NT2/D1 (cell line): ENCODE results near the gene ELAVL3.

ENCODE experiments used
- SUZ12 ChIP-seq: IDR thresholded peaks from 2 replicates; pipeline ENCODE4 v1.6.1; 2011; ENCODE audit not compliant: insufficient read length, insufficient read depth; ENCODE audit errors: extremely low read depth
- YY1 ChIP-seq: IDR thresholded peaks from 2 replicates; pipeline ENCODE4 v1.6.1; 2011; ENCODE audit not compliant: insufficient read length, insufficient read depth
- ZNF274 ChIP-seq: IDR thresholded peaks from 2 replicates; pipeline ENCODE4 v1.6.1; 2011; ENCODE audit warnings: mild to moderate bottlenecking, low read depth, low read length

- TF ChIP-seq SUZ12 (no peak), YY1 (no peak), ZNF274 (no peak)
These were observed 19.1 kb upstream of the ELAVL3 start for GRCh38 chr19:11499890-11500420.
